Stomach smooth muscle (tissue), 2 donors: ENCODE measurements around the gene SOX15.
"Not testable (repeated sequence)": the region's sequence is repeated elsewhere in the genome, so short reads cannot be mapped to it uniquely, and the experiment has no call there.

Experiments
- H3K27ac ChIP-seq: one replicate; pipeline ENCODE4 v1.7.0; 2013; ENCODE audit warnings: mild to moderate bottlenecking, low read length, inconsistent platforms
- H3K27me3 ChIP-seq, 2 donors: one replicate each; pipeline ENCODE4 v1.7.0; 2013; ENCODE audit warnings: low read length in 2 of 2; ENCODE audit not compliant: insufficient read depth in 2 of 2, control insufficient read depth in 1 of 2
- H3K36me3 ChIP-seq, 2 donors: one replicate each; pipeline ENCODE4 v1.7.0; 2013; ENCODE audit warnings: low read length in 2 of 2; ENCODE audit not compliant: control insufficient read depth in 2 of 2, insufficient read depth in 2 of 2
- H3K4me1 ChIP-seq: one replicate; pipeline ENCODE4 v1.7.0; 2013; ENCODE audit warnings: low read length; ENCODE audit not compliant: control insufficient read depth, insufficient read depth
- H3K4me3 ChIP-seq, 2 donors: one replicate each; pipeline ENCODE4 v1.7.0; 2013; ENCODE audit warnings: low read length in 2 of 2
- H3K9ac ChIP-seq, 2 donors: one replicate each; pipeline ENCODE4 v1.7.0; 2013; ENCODE audit warnings: low read length in 2 of 2, mild to moderate bottlenecking in 1 of 2
- H3K9me3 ChIP-seq, 2 donors: one replicate each; pipeline ENCODE4 v1.7.0; 2013; ENCODE audit warnings: low read length in 2 of 2; ENCODE audit not compliant: control insufficient read depth in 2 of 2
- donor health status: healthy.
- donor health status: Pancreatic carcinoma.

SOX15 gene

DNA sequence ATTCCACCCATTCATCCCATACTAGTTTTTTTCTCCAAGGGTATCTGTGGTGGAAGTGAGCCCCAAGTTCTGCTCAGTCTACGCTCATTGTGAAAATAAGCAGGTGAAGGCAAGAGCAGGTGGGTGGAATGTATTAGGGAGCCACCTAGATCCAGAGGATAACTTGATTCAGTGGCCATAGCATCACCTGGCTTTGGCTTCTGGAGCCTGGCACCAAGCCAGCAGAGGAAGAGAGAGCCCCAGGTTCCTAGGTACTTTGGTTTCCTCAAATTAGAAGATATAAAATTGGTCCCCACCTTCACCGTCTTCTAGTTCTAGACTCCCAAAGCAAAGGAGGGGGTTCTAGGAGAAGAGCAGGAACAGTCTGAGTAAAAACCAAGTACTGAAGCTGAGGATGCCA is 20.7 kb upstream of the SOX15 start:
- Histone ChIP-seq H3K36me3 (peaks cover 6 to 8% of the 10 kb centered on the region in 2 donors), H3K9me3 (no peaks in the 10 kb centered on the region), H3K27me3 (no peaks in the 10 kb centered on the region), H3K4me1 (peaks cover 19% of the 10 kb centered on the region), H3K27ac (no peak overlapping the region), H3K9ac (no peak overlapping the region), H3K4me3 (no peak overlapping the region)

DNA sequence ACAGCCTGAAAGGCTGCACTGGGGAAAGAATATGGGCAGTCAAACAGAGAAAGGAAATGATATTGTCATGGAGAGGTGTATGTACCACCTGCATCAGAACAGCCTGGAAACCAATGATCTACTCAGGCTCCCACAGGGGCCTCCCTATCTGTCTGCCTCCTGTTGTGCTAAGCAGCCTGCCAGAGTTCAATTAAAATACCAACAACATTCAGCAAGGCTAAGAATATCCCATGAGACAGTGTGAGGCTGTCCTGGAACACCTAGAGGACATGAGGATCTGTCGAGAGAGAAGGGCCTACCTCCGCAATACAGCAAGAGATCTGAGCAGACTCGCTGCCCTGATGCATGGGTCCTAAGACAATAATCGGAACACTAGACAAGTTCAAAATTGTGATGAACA is 16.4 kb upstream of the SOX15 start:
- Histone ChIP-seq H3K4me1 (no peaks in the 10 kb centered on the region), H3K36me3 (peaks cover 34% of the 10 kb centered on the region in 2 donors), H3K9ac (peak overlapping the region in 1 of 2 donors; percentile 13), H3K27me3 (no peaks in the 10 kb centered on the region), H3K9me3 (no peaks in the 10 kb centered on the region), H3K27ac (no peak overlapping the region), H3K4me3 (no peak overlapping the region)

DNA sequence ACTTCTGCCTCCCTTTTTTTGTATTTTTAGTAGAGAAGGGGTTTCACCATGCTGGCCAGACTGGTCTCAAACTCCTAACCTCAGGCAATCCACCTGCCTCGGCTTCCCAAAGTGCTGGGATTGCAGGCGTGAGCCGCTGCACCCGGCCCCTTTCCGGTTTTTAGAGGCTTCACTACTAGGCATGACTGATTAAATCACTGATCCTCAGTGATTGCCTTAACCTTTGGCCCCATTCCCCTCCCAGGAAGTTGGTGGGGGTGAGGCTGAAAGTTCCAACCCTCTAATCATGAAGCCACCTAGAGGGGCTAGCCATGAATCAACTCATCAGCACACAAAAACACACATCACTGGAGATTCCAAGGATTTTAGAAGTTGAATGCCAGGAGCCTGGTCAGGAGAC is 7.7 kb upstream of the SOX15 start:
- not testable (repeated sequence) for H3K9me3 ChIP-seq, H3K4me3 ChIP-seq, H3K9ac ChIP-seq, H3K4me1 ChIP-seq, H3K27me3 ChIP-seq, H3K27ac ChIP-seq
- H3K36me3 ChIP-seq = peaks cover 57 to 60% of the 10 kb centered on the region in 2 donors

DNA sequence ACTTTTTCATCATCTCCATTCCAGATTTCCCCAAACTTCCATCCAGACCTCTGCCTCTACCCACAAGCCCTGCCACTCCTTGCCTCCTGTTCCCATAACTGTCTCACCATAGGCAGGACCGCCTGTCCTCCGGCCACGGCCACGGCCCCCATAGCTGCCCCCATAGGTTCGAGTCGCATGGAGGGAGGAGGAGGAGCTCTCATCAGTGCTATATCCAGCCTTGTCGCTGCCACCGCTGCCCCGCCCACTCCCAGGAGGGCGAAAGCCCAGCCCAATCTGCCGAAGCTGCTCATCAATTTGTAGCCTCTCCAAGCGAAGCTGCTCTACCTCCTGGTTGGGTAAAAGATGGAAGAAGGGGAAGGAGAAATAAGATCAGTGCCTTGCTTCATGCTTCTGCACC is 3.4 kb upstream of the SOX15 start:
- H3K9ac ChIP-seq = no peak overlapping the region
- peaks cover 50 to 56% of the 10 kb centered on the region in 2 donors for H3K36me3 ChIP-seq
- no peaks in the 10 kb centered on the region for H3K9me3 ChIP-seq

DNA sequence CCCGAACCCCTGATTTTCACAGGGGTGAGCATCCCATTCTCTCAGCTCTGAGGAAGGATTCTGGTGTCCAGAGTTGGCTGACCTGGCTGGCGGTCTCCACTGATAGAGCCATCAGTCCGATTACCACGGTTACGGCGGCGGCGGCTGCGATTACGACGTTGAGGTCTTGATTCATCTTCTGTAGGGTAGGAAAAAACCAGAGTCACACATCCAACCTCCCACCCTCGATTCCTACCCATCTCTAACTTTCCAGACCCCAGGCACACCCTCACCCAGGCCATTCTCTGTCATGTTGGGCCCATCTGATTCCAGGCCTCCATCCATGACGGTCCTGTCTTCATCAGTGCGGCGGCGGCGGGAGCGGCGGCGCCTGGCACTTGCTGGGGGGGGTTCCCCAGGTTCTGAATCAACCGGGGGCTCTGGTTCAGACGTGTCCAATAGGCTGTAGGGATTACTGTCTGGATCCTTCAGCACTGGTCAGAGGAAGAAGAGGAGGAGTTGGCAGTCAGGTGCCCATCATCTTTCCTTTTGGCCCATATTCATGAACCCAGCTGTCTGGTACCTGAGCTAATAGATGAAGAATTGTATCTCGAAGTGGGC is 2.6 kb upstream of the SOX15 start:
- peaks cover 50 to 55% of the 10 kb centered on the region in 2 donors for H3K36me3 ChIP-seq
- H3K9ac ChIP-seq = no peak overlapping the region
- no peaks in the 10 kb centered on the region for H3K27me3 ChIP-seq
- no peaks in the 10 kb centered on the region for H3K9me3 ChIP-seq
- H3K4me1 ChIP-seq = peaks cover 24% of the 10 kb centered on the region
- no peak overlapping the region for H3K27ac ChIP-seq
- no peak overlapping the region for H3K4me3 ChIP-seq

More for the DNA sequence above, 3.4 kb upstream of the SOX15 start:
- Histone ChIP-seq H3K27me3 (no peaks in the 10 kb centered on the region), H3K27ac (no peak overlapping the region), H3K4me3 (no peak overlapping the region), H3K4me1 (peaks cover 17% of the 10 kb centered on the region)

DNA sequence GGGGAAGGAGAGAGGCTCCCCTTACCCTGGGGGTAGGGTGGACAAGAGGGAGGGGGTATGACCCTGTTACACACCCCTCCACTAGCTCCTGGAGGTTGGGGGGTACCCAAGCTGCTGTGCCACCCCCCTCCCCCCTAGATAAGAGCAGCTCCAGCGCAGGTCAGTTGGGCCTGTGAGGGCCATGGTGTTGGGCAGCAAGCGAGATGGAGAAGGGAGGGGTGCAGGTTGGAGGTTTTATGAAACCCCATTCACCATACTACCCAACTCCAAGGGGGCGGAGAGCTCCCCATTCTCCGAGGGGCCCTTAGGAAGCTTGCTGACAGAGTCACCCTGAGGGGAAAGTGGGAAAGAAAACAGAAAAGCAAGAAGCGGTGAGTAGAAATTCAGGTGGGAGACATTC is 1.7 kb upstream of the SOX15 start:
- H3K4me1 ChIP-seq = peaks cover 31% of the 10 kb centered on the region
- H3K36me3 ChIP-seq = peaks cover 46 to 57% of the 10 kb centered on the region in 2 donors
- no peaks in the 10 kb centered on the region for H3K27me3 ChIP-seq
- H3K9me3 ChIP-seq = no peaks in the 10 kb centered on the region
- no peak overlapping the region for H3K4me3 ChIP-seq
- H3K9ac ChIP-seq = no peak overlapping the region
- H3K27ac ChIP-seq = no peak overlapping the region

DNA sequence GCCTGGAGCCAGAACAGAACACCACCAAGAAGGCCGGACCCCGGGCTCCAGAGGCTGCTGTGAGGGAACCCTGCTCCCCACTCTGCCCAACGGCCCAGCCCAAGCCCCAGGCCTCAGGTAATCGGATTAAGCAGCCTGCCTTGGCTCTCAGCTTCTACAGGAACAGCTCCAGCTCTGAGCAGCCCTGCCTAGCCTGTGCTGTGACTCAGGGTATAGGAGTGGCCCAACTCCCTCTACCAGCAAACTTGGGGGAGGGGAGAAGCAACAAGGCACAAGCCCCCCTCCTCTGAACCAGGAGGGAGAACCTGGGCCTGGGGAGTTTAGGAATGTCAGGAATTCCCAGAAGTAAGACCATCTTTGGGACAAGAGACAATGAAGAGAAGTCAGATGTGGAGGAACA is 849 bp upstream of the SOX15 start:
- no peaks in the 10 kb centered on the region for H3K9me3 ChIP-seq
- no peak overlapping the region for H3K27ac ChIP-seq
- no peaks in the 10 kb centered on the region for H3K27me3 ChIP-seq
- no peak overlapping the region for H3K9ac ChIP-seq
- H3K36me3 ChIP-seq = peaks cover 44 to 53% of the 10 kb centered on the region in 2 donors
- peaks cover 35% of the 10 kb centered on the region for H3K4me1 ChIP-seq
- no peak overlapping the region for H3K4me3 ChIP-seq

DNA sequence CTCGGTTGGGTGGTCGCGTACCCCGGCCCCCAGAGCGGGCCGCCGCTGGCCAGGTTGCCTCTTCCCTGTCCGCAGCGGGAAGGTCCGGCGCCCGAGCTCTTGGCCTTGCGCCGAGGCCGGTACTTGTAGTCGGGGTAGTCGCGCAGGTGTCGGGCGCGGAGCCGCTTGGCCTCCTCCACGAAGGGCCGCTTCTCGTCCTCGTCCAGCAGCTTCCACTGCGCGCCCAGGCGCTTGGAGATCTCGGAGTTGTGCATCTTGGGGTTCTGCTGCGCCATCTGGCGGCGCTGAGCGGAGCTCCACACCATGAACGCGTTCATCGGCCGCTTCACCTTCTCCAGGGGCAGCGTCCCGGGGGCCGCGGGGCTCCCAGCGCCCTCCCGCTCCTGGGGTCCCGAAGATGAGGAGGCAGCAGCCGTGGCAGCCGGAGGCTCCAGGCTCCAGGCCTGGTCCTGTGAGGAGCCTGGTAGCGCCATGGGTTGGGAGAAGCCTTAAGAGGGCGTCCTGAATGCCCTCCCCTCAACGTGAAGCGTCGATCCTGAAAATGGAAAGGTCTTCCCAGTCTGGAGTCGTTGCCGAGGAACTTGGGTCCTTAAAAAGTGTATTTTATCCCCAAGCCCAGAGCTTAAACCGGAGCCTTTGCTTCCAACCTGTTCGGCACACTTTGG is 558 bp downstream of the SOX15 start:
- peaks cover 44% of the 10 kb centered on the region for H3K4me1 ChIP-seq
- H3K36me3 ChIP-seq = peaks cover 33 to 39% of the 10 kb centered on the region in 2 donors
- no peaks in the 10 kb centered on the region for H3K9me3 ChIP-seq
- H3K27me3 ChIP-seq = no peaks in the 10 kb centered on the region
- H3K4me3 ChIP-seq = peak overlapping the region; percentile 83 to 87
- H3K9ac ChIP-seq = peak overlapping the region; percentile 85 to 91
- peak overlapping the region; percentile 71 for H3K27ac ChIP-seq

DNA sequence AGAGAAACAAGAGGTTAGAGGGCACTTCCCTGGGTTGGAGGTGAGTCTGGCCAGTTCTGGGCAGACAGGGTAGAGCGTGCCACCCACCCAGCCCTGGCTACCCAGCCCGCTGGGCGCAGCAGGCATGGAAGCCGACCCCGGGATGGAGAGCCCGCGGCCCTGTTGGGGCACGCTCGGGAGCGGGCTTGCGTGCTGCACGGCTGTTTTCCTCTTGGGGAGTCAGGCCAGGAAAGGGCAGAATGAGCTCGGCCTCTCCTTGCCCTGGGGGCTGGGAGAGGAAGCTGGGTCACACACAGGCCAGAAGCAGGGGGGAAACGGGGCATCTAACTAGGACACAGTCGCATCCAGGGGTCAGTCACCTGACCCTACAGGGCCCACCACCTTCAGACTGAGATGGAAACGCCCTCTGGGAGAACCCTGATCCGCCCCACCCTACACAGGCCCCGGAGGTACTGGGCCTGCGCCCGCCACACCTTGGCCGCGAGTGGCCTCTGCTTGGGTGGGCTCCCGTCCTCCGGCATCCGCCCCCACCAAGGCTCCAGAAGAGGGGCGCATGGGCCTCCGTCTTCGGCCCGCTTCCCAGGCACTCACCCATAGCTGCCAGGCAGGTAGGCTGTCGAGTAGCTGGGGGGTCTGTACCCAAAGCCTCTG is 1.2 kb downstream of the SOX15 start:
- Histone ChIP-seq H3K4me1 (peaks cover 47% of the 10 kb centered on the region), H3K9ac (peak overlapping the region; percentile 85 to 91), H3K27ac (peak overlapping the region; percentile 71), H3K36me3 (peaks cover 26 to 34% of the 10 kb centered on the region in 2 donors), H3K9me3 (no peaks in the 10 kb centered on the region), H3K4me3 (peak overlapping the region; percentile 83 to 87), H3K27me3 (no peaks in the 10 kb centered on the region)

DNA sequence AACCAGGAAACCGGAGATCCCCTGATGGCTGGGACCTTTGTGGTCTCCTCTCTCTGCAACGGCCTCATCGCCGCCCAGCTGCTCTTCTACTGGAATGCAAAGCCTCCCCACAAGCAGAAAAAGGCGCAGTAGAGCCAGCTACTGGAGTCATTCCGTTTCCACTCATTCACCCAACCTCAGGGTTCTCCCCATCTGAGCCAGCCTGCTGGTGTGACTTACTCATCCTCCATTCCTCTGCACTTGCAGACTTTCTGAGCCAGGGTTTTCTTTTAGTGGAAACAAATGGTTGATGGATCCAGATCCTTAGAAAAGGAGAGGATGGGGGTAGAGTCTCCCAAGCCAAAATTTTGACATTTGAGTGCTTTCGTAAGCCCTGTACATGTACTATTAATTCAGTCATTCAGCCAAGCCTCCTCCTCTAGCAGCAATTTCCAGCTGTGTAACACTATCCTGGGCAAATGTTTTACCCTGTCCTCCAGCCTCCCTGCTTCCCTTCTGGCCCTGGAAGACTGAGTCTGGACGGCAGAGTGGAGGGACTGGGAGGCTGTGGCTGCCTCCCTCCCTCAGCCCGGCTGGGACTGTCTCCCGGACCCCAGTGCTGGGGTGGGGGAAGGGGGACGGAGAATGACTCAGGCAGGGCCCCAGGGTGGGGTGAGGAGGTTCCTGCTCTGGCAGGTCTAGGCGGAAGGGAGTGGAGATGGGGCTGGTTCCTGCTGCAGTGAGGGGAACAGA is 2.3 kb downstream of the SOX15 start:
- Histone ChIP-seq H3K9ac (peak overlapping the region; percentile 51 to 91), H3K36me3 (peaks cover 15 to 23% of the 10 kb centered on the region in 2 donors), H3K9me3 (no peaks in the 10 kb centered on the region), H3K27me3 (no peaks in the 10 kb centered on the region), H3K4me1 (peaks cover 56% of the 10 kb centered on the region), H3K4me3 (peak overlapping the region in 1 of 2 donors; percentile 83), H3K27ac (peak overlapping the region; percentile 71)
